GM12865 (cell line): ENCODE measurements around the gene INPP4B.

ENCODE experiments used
- DNase-seq: peaks from one replicate; pipeline ENCODE4 v3.0.0; 2010; ENCODE audit warnings: low read depth
- H3K4me3 ChIP-seq: 2 replicates; pipeline ENCODE4 v1.5.1; 2011; ENCODE audit warnings: mild to moderate bottlenecking, low read depth, low read length, control low read depth
- CTCF ChIP-seq: IDR thresholded peaks from 2 replicates; pipeline ENCODE4 v1.5.1; 2011; ENCODE audit warnings: low read length, control low read depth, low read depth, inconsistent platforms; ENCODE audit not compliant: insufficient read depth; ENCODE audit errors: missing control alignments

INPP4B gene

DNA sequence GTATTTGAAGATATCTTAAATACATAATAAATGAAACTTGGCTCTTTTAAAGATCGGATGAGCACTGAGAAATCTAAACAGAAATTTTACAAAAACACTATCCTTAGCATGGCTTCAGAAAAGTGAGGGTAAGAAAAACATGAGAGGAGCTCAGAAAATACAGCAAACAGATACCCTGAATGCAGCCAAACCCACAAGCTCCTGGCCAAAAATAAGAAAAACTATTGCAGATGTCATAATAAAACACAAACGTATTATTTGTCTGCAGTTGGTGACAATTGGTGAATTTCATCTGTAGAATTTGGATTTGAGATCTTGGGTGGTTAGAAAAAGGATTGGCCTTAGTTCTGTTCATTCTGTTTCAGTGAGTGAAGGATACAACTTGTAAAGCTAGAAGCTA is 603.9 kb downstream of the INPP4B start:
- no peak for TF ChIP-seq CTCF
- no peak overlapping the region for H3K4me3 ChIP-seq

DNA sequence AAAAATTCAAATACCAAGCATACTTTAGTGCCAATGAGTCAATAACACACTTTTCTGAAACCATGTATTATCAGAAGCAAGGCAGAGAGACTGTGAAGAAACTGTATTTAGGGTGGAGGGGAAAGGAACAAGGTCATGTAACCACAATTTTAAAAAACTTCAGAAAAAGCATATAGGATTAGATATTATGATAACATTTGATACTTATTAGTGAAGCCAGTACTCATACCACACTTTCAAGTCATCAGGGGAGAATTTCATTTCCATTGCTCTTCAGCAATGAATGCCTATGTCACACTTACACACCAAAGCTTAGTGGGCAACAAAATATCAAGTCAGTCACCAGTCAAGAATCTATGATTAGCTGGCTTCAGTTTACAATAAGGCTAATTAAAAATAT is 607.5 kb downstream of the INPP4B start:
- no peak for TF ChIP-seq CTCF
- no peak overlapping the region for H3K4me3 ChIP-seq
- DNase-seq = no peak

More for the DNA sequence above, 603.9 kb downstream of the INPP4B start:
- DNase-seq = no peak

- DNase-seq = no peak
- TF ChIP-seq CTCF = no peak
- no peak overlapping the region for H3K4me3 ChIP-seq
Observed at GRCh38 chr4:142236268-142236667, 609.8 kb downstream of the INPP4B start.

DNA sequence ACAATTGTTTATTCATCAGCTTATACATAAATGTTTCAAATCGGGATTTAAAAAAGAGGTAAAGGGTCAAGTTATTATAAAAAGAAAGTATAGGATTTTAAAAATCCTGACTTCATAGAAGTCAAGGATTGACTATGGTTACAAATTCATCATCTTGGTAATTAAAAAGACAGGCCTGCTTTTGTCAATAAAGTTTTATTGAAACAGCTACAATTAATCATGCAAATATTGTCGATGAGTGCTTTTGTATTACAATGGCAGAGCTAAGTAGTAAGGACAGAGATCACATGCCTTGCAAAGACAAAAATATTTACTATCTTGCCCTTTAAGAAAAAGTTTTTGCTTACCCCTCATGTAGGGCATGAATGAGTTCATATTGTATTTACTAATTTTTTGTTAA is 614.3 kb downstream of the INPP4B start:
- no peak overlapping the region for H3K4me3 ChIP-seq
- TF ChIP-seq CTCF = no peak
- no peak for DNase-seq

DNA sequence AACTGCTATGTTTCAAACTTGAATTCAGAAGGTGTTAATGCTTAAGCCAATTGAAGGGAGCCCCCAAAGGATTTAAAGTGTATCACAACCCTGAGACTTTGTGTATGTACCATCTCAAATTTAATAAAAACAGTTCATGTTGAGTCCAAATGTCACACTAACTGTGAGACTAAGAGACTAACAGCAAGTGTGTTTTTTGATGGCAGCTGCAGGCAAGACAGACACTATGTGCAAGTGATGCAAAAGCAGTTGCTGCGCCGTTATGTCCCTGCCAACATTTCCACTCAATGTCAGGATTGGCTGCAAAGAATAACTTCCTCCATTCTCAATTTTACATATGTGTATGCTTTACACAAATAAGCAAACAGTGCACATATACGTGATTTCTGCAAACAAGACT is 615.1 kb downstream of the INPP4B start:
- H3K4me3 ChIP-seq = no peak overlapping the region
- TF ChIP-seq CTCF = no peak
- DNase-seq = no peak

DNA sequence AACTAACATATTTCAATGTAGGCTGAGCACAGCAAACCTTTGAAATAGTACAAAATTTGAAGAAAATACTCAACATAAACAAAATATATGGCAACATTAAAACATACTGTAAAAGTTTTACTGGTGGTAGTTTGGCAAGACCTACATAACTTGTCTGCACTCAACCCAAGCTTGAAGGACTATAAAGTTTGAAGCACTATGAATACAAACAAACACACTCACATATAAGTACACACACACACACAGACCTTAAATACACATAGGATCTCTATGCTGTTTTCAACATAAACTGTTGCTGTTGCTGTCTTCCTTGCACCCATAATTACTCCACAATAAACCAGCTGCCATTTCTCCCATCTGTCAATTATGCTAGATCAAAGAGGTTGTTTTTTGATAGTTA is 620.1 kb downstream of the INPP4B start:
- no peak for DNase-seq
- no peak overlapping the region for H3K4me3 ChIP-seq
- TF ChIP-seq CTCF = no peak

GRCh38 chr4:142222127-142222526 is 624.0 kb downstream of the INPP4B start:
- TF ChIP-seq CTCF = no peak
- DNase-seq = no peak
- H3K4me3 ChIP-seq = no peak overlapping the region
